ENCODE measurements around the gene NDC80.

GRCh38 chr18:2597639-2598038 is 26.3 kb downstream of the NDC80 start:
- TF ChIP-seq CTCF (IDR thresholded peaks at IDR 0.05) (no peak), POLR2A (IDR thresholded peaks at IDR 0.05) (no peak)
